Aorta (tissue), 5 donors: Measurements from ENCODE around the gene ASH1L. TPM values are rescaled to one million over a fixed set of nuclear protein-coding genes. Genes with fewer than 3 reads are reported as not detected.

ENCODE experiments used
- ATAC-seq: fragments of 200-7000 bp; cut with Tn5 transposase; one replicate; pipeline ENCODE4 v1.9.1; 2022; ENCODE audit warnings: moderate library complexity; ENCODE audit not compliant: low FRiP score
- DNase-seq, 2 donors: peaks; one replicate each; pipeline ENCODE4 v3.0.0-alpha.2; 2020
- H3K27ac ChIP-seq, 2 donors: one replicate each; pipeline ENCODE4 v1.5.1; 2013; ENCODE audit warnings: low read length in 2 of 2, mild to moderate bottlenecking in 2 of 2, moderate library complexity in 2 of 2, control low read depth in 1 of 2, inconsistent platforms in 1 of 2, low read depth in 1 of 2
- H3K27me3 ChIP-seq, 2 donors: one replicate each; pipeline ENCODE4 v1.6.1; 2013; ENCODE audit warnings: control low read depth in 1 of 2, low read length in 1 of 2, mild to moderate bottlenecking in 1 of 2, moderate library complexity in 1 of 2; ENCODE audit not compliant: insufficient read depth in 2 of 2, control insufficient read depth in 1 of 2
- H3K36me3 ChIP-seq, 2 donors: one replicate each; pipeline ENCODE4 v1.6.1; 2013; ENCODE audit warnings: control low read depth in 1 of 2, low read length in 1 of 2, mild to moderate bottlenecking in 1 of 2; ENCODE audit not compliant: insufficient read depth in 2 of 2, control insufficient read depth in 1 of 2
- H3K4me1 ChIP-seq, 2 donors: one replicate each; pipeline ENCODE4 v1.6.1; 2013; ENCODE audit warnings: low read length in 2 of 2, control low read depth in 1 of 2, mild to moderate bottlenecking in 1 of 2, moderate library complexity in 1 of 2; ENCODE audit not compliant: insufficient read depth in 2 of 2, control insufficient read depth in 1 of 2
- H3K4me3 ChIP-seq, 2 donors: one replicate each; pipeline ENCODE4 v1.5.1; 2013; ENCODE audit warnings: low read length in 2 of 2, control low read depth in 1 of 2, mild to moderate bottlenecking in 1 of 2
- H3K9me3 ChIP-seq: one replicate; pipeline ENCODE4 v1.6.1; 2013; ENCODE audit warnings: mild to moderate bottlenecking, low read length; ENCODE audit not compliant: control insufficient read depth
- WGBS, 2 donors: extraction: QIAGEN DNeasy Blood & Tissue Kit; methylation state at CpG; one replicate each; pipeline ENCODE4 v1.1.7; 2013; 5-methylcytosine and 5-hydroxymethylcytosine counted together
- intact Hi-C, 2 donors: fragments of 100-400 bp; cut with DNase I; formaldehyde crosslinking; loops; one replicate each; pipeline versions ENCODE4 v1.14.2 to v1.15.0; 2022
- microRNA-seq, 2 donors: library from miRNA; unstranded; fragments of <30 nt; microRNA quantifications; one replicate each; pipeline ENCODE4 v1.2.0, GENCODE V29; 2020
- polyA plus RNA-seq, 2 donors: library from polyadenylated mRNA; stranded (reverse); fragments of 200-250 nt; gene quantifications; one replicate each; pipeline ENCODE4 v1.2.3, GENCODE V29; 2013
- total RNA-seq, 2 donors: library from RNA; stranded (reverse); fragmentation: NEBNext Ultra II Directional; extraction: Animal tissue kit (Norgen Biotek cat#: 25700); gene quantifications; one replicate each; pipeline ENCODE4 v1.2.1, GENCODE V29; 2021
- donor health status: healthy with polysubstance abuse.
- donor health status: Bipolar disorder and iron deficiency.
- donor health status: DM: no; HTN: no; CAD: no.
- donor health status: DM: no; HTN: no; CAD: no.
- donor health status: DM: yes; HTN: yes; CAD: no.

The ASH1L gene
- total and polyA plus RNA-seq, 4 donors, result 13.1 to 93.5 (median 43.9) TPM

DNA sequence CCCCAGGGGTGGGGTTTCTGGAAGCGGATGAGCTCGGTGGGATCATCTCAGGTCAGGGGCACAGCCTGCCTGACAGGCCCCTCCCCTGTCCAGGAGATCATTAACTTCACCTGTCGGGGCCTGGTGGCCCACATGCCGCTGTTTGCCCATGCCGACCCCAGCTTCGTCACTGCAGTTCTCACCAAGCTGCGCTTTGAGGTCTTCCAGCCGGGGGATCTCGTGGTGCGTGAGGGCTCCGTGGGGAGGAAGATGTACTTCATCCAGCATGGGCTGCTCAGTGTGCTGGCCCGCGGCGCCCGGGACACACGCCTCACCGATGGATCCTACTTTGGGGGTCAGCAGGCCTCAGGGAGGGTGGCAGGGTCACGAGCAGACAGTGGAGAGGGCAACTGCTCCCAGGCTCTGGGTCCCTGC, 277.0 kb downstream of the ASH1L start:
- 94% methylated on average over 18 of the region's 18 CpGs for WGBS, 2 donors

More for the DNA sequence above, 277.0 kb downstream of the ASH1L start:
- Histone ChIP-seq H3K4me3 (no peak overlapping the region), H3K4me1 (no peaks in the 10 kb centered on the region), H3K27ac (no peak overlapping the region), H3K27me3 (no peaks in the 10 kb centered on the region), H3K9me3 (no peaks in the 10 kb centered on the region), H3K36me3 (no peaks in the 10 kb centered on the region)
- ATAC-seq (no peak), DNase-seq (no peak)
- intact Hi-C loops, result no loop called here

Small RNAs within 50 kb of the gene (microRNA-seq; reads per million reads assigned to microRNA genes)
- gene MIR555, result 0 reads per million in 2 donors

Other genes starting within 250 kb of the ASH1L start
- gene RUSC1, start 241.9 kb downstream of the ASH1L start, total RNA-seq, result 10 to 100 TPM; 41.2 to 50.8 TPM
- 100 to 1,000 TPM in 1 of 2 donors, 10 to 100 TPM in 1; 19.7 to 102 TPM for gene RUSC1, start 241.9 kb downstream of the ASH1L start, polyA plus RNA-seq
- 10 to 100 TPM; 44.2 to 46.5 TPM for gene MSTO1, start 47.4 kb upstream of the ASH1L start, total RNA-seq
- 10 to 100 TPM in 1 of 2 donors, 1 to 10 TPM in 1; 7.6 to 52.0 TPM for gene MSTO1, start 47.4 kb upstream of the ASH1L start, polyA plus RNA-seq
- gene YY1AP1, start 126.0 kb upstream of the ASH1L start, total RNA-seq, result 10 to 100 TPM; 73.6 to 84.3 TPM
- gene YY1AP1, start 126.0 kb upstream of the ASH1L start, polyA plus RNA-seq, result 10 to 100 TPM; 28.0 to 51.3 TPM
- 10 to 100 TPM; 67.5 to 76.7 TPM for gene DAP3, start 126.3 kb upstream of the ASH1L start, total RNA-seq
- 10 to 100 TPM; 56.1 to 59.1 TPM for gene DAP3, start 126.3 kb upstream of the ASH1L start, polyA plus RNA-seq